ENCODE measurements around the gene ATXN1. TPM values are rescaled to one million over a fixed set of nuclear protein-coding genes. Genes with fewer than 3 reads are reported as not detected.
A peak's percentile ranks its signal among the peaks of the same experiment; 100 is the strongest.

The ATXN1 gene
- total RNA-seq, 1 experiment from 2014 or later: 6.3 TPM

DNA sequence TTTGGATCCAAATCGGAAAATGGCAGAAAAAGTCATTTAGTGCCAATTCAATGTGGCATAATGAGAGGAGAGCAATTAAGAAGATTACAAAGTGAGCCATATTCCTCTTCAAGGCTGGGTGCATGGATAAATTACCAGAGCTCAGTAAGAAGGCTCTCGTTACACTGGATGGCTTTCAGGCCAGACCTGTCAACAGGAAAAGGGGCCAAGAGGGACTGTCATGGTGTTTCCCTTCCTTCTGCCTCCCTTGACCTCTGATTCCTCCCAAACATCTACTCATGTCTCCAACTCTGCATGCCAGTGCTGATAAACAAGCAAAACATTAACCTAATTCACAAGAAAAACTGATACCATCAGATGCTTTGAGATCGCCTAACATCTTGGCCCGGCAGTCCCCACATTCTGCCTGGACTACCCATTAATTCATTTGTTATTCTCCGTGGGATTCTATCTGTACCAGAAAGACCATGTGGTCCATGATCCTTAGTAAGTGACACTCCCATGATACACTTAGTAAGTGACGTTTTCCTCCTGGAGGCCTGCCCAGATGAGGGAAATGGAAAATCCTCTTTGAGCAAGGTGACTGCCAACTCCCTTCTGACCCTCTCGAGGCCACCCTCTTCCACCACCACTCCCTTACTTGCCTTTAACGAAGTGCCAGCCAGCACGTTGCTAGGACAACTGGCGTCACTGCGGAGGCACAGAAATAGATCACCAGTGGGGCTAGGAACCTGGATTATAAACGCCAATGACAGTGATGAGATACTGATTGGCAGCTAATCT lies 283.7 kb downstream of the ATXN1 start:
- H3K4me3 ChIP-seq: no peak overlapping the region
- H3K4me1 ChIP-seq: no peaks in the 10 kb centered on the region
- no peaks in the 10 kb centered on the region for H3K36me3 ChIP-seq
- no peak overlapping the region for H3K27ac ChIP-seq
- DNase-seq: no peak
- no peaks in the 10 kb centered on the region for H3K9me3 ChIP-seq (replicated peaks)
- H3K27me3 ChIP-seq: no peaks in the 10 kb centered on the region

DNA sequence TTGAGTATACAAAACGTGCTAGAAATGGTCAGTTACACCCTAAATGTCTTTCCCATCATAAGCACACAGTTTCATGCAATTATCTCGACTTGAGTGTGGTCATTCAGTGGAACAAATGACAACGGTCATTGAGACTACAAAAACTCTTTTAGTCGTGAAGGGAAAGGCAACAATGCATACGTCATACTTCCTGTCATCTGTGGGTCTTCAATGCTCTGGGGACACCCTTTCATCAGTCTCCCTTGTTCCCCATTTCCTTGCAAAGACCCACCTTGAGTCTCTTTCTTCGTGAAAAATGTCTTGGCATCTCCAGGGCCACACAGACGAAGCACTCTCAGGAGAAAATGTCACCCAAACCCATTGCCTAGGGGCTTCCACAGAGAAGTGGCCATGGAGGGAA lies 284.4 kb downstream of the ATXN1 start:
- H3K9me3 ChIP-seq (replicated peaks): no peaks in the 10 kb centered on the region
- no peaks in the 10 kb centered on the region for H3K4me1 ChIP-seq
- DNase-seq: no peak
- H3K36me3 ChIP-seq: no peaks in the 10 kb centered on the region
- no peak overlapping the region for H3K27ac ChIP-seq
- H3K27me3 ChIP-seq: no peaks in the 10 kb centered on the region
- H3K4me3 ChIP-seq: no peak overlapping the region

DNA sequence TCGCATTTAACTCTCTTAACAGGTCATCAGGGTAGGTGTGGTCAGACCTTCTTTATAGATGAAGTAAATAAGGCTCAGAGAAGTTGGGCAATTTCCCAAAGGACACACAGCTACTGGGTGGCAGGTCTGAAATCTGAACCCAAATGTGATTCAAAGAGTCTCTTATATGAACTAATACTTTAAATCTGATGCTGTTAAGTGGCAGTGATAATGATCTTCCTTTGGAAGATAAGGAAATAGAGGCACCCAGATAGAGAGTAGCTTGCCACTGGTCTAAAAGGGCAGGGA lies 285.8 kb downstream of the ATXN1 start:
- no peak for DNase-seq
- Histone ChIP-seq H3K27ac (no peak overlapping the region), H3K4me1 (peaks cover 10% of the 10 kb centered on the region), H3K9me3 (replicated peaks) (no peaks in the 10 kb centered on the region), H3K27me3 (no peaks in the 10 kb centered on the region), H3K4me3 (no peak overlapping the region), H3K36me3 (no peaks in the 10 kb centered on the region)

DNA sequence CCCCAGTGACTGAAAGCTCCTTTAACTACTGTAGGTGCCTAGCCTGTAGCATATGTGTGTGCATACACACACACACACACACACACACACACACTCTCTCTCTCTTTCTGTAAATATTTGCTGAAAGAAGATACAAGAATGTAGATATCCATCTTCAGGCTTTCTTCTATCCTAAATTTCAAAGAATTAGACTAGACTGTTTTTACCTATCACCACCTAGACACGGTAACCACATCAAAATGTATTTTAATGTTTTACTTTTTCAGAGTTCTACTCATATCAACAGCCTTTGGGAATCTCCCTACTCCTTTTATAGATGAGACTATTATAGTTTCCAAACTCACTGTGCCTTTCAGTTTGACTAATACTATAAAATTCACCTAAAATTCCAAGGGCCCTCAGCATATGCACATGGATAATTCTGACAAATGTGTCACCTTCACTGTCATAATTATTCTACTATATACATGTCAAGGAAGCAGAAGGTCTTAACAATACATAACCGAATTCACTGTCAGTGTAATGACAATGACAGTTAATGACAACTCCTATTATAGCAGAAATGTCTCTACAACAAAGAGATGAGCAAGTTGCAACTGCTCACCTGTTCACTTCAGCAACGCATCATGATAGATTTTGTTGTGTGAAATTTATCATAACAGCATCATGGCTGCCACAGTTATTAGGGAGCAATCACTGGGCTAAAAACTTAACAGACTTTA lies 286.3 kb downstream of the ATXN1 start:
- H3K4me3 ChIP-seq: no peak overlapping the region
- peaks cover 14% of the 10 kb centered on the region for H3K4me1 ChIP-seq
- no peak for DNase-seq
- H3K27ac ChIP-seq: no peak overlapping the region
- H3K9me3 ChIP-seq (replicated peaks): no peaks in the 10 kb centered on the region
- no peaks in the 10 kb centered on the region for H3K36me3 ChIP-seq
- H3K27me3 ChIP-seq: no peaks in the 10 kb centered on the region

- DNase-seq: no peak
- Histone ChIP-seq H3K36me3 (no peaks in the 10 kb centered on the region), H3K9me3 (replicated peaks) (no peaks in the 10 kb centered on the region), H3K4me1 (peaks cover 14% of the 10 kb centered on the region), H3K27ac (no peak overlapping the region), H3K4me3 (no peak overlapping the region), H3K27me3 (no peaks in the 10 kb centered on the region)
Observed at GRCh38 chr6:16473908-16474771, 287.1 kb downstream of the ATXN1 start.

GRCh38 chr6:16473184-16473907 lies 287.9 kb downstream of the ATXN1 start:
- H3K36me3 ChIP-seq: no peaks in the 10 kb centered on the region
- DNase-seq: no peak
- no peaks in the 10 kb centered on the region for H3K9me3 ChIP-seq (replicated peaks)
- H3K4me1 ChIP-seq: peaks cover 14% of the 10 kb centered on the region
- no peak overlapping the region for H3K4me3 ChIP-seq
- no peaks in the 10 kb centered on the region for H3K27me3 ChIP-seq
- no peak overlapping the region for H3K27ac ChIP-seq

- Histone ChIP-seq H3K36me3 (no peaks in the 10 kb centered on the region), H3K4me1 (peaks cover 14% of the 10 kb centered on the region), H3K9me3 (replicated peaks) (no peaks in the 10 kb centered on the region), H3K27ac (no peak overlapping the region), H3K4me3 (no peak overlapping the region), H3K27me3 (no peaks in the 10 kb centered on the region)
- no peak for DNase-seq
Observed at GRCh38 chr6:16472349-16473069, 288.8 kb downstream of the ATXN1 start.

DNA sequence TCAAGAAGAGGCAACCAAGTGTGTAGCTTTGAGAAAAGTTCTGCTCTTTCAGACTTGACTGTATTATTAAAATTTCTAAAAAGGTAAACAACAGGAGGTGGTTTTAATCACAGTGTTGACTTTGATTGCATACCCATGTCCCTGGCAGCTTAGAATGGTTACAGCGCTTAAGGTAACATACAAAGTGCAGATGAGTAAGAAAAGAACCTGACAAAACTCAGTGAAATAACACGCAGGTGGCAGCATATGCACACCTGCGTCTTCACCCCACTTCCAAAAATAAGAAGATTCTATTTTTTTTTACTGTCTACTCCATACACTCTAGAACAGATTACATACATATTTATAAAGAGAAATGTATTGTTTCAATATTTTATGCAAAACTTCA lies 289.4 kb downstream of the ATXN1 start:
- Histone ChIP-seq H3K27me3 (no peaks in the 10 kb centered on the region), H3K36me3 (no peaks in the 10 kb centered on the region), H3K4me1 (peaks cover 14% of the 10 kb centered on the region), H3K27ac (no peak overlapping the region), H3K9me3 (replicated peaks) (no peaks in the 10 kb centered on the region), H3K4me3 (no peak overlapping the region)
- DNase-seq: no peak

DNA sequence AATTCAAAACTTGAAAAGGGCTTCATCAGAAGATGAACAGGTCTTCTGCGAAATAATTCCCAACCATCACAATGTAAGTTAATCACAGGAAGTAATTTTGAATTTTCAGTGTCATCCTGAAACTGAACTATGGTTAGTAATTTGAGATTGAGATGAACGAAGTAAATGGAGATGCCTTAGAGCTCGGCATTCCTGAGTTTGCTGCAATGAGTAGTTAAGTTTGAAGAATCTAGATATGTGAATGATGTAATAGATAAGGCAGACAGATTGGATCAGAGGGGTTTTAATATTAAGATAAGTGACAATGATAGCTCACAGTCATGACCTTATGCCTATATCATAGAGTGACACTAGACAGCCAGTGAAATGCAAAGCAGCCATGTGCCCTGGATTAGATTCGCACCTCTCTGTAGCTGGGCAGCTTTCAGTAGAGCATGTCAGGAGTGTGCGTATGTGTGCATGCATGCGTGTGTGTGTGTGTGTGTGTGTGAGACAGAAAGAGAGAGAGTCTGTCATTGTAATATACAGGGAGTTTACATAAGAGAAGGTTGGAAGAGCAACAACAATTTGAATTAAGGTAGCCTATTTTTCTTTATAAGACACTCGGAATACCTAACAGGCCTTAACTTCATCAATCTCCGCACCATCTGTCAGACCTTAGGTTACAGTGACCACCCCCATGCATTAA lies 289.9 kb downstream of the ATXN1 start:
- peak in 1 of 2 experiments; percentile 5 for DNase-seq
- Histone ChIP-seq H3K4me3 (no peak overlapping the region), H3K36me3 (no peaks in the 10 kb centered on the region), H3K9me3 (replicated peaks) (no peaks in the 10 kb centered on the region), H3K27ac (no peak overlapping the region), H3K27me3 (no peaks in the 10 kb centered on the region), H3K4me1 (peaks cover 14% of the 10 kb centered on the region)

DNA sequence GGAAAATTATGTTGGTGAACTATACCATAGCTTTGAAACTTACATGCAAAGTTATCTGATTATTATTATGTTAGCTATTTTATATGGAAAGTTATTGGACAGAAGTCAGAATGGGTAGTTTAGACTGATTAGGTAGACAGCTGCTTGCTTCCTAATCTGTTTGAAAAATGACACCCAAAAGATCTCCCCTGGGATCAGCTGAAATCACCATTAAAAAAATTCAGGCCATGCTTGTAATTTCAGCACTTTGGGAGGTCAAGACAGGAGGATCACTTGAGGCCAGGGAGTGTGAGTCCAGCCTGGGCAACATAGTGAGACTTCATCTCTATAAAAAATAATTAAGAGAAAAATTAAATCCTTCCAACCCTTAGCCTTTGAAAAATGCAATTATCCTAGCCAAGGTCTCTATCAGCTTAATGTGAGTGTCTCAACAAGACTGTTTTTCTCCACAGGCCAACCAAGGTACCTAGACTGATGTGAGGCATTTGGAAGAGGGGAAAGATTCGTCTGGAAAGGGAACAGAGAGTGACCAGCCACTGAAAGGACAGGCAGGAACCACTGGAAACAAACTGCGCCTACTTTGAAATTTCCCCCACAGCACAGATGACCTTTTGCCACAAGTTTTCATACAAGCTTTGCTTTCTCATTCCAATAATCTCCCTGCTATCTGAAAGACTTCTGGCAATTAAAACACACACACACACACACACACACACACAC lies 290.6 kb downstream of the ATXN1 start:
- H3K4me3 ChIP-seq: no peak overlapping the region
- no peaks in the 10 kb centered on the region for H3K27me3 ChIP-seq
- no peaks in the 10 kb centered on the region for H3K9me3 ChIP-seq (replicated peaks)
- no peak overlapping the region for H3K27ac ChIP-seq
- no peaks in the 10 kb centered on the region for H3K36me3 ChIP-seq
- peak; percentile 14 to 58 for DNase-seq
- H3K4me1 ChIP-seq: peaks cover 14% of the 10 kb centered on the region

DNA sequence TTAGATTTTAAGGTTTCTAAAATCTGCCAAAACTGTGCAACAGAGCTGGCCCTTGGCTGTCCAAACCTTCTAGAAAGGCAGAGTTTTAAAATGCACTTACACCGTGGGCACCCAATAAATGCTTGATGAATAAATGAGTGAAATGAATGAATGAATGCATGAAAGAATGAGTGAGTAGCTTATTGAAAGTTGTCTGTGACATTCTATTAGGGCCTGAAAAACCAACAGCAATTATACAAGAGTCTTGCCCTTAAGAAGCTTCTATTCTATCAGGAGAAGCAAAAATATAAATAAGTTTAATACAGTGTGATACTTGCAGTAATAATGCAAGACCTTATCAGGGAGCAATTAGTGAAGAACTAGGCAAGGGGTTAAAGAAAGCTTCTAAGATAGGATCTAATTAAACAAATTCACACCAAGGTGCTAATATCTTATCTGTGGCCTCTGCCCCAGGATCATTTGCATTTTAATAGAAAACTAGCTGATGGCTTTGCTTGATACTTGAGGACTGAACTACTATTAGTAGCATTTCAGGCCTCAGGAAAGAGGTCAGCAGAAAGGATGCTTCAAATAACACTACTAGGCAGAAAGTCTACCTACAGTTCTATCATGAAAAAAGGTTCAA lies 292.2 kb downstream of the ATXN1 start:
- Histone ChIP-seq H3K27ac (no peak overlapping the region), H3K4me1 (peaks cover 14% of the 10 kb centered on the region), H3K9me3 (replicated peaks) (no peaks in the 10 kb centered on the region), H3K4me3 (no peak overlapping the region), H3K27me3 (no peaks in the 10 kb centered on the region), H3K36me3 (no peaks in the 10 kb centered on the region)
- DNase-seq: no peak

- no peak for DNase-seq
- no peaks in the 10 kb centered on the region for H3K27me3 ChIP-seq
- peaks cover 14% of the 10 kb centered on the region for H3K4me1 ChIP-seq
- no peaks in the 10 kb centered on the region for H3K36me3 ChIP-seq
- no peak overlapping the region for H3K27ac ChIP-seq
- no peak overlapping the region for H3K4me3 ChIP-seq
- H3K9me3 ChIP-seq (replicated peaks): no peaks in the 10 kb centered on the region
Observed at GRCh38 chr6:16466800-16467553, 294.3 kb downstream of the ATXN1 start.

Data from SJCRH30 (cell line).